DMS53 (cell line): Measurements from ENCODE around the gene RRP1.

Experiments
- DNase-seq: peaks from one replicate; lab custom pipeline; 2025; lab: John Stamatoyannopoulos, UW

Gene RRP1

GRCh38 chr21:43758811-43759210 is 30.6 kb upstream of the RRP1 start:
- no peak for DNase-seq

GRCh38 chr21:43759651-43760050 is 29.7 kb upstream of the RRP1 start:
- no peak for DNase-seq

GRCh38 chr21:43760391-43760958 is 28.9 kb upstream of the RRP1 start:
- DNase-seq = no peak

GRCh38 chr21:43761886-43762285 is 27.5 kb upstream of the RRP1 start:
- DNase-seq = no peak

- peak; percentile 67 for DNase-seq
Measured at GRCh38 chr21:43762303-43763128, 26.9 kb upstream of the RRP1 start.

GRCh38 chr21:43763901-43764523 is 25.4 kb upstream of the RRP1 start:
- DNase-seq = no peak

- DNase-seq = no peak
Measured at GRCh38 chr21:43764576-43765495, 24.5 kb upstream of the RRP1 start.

GRCh38 chr21:43766734-43767497 is 22.5 kb upstream of the RRP1 start:
- DNase-seq = peak; percentile 86

GRCh38 chr21:43767498-43767983 is 21.8 kb upstream of the RRP1 start:
- no peak for DNase-seq

- peak; percentile 47 for DNase-seq
Measured at GRCh38 chr21:43767984-43768867, 21.2 kb upstream of the RRP1 start.

- DNase-seq = no peak
Measured at GRCh38 chr21:43768868-43769167, 20.6 kb upstream of the RRP1 start.

GRCh38 chr21:43769325-43769958 is 19.9 kb upstream of the RRP1 start:
- DNase-seq = no peak

GRCh38 chr21:43770066-43770655 is 19.2 kb upstream of the RRP1 start:
- DNase-seq = no peak

- peak; percentile 11 for DNase-seq
Measured at GRCh38 chr21:43771199-43771675, 18.1 kb upstream of the RRP1 start.

- no peak for DNase-seq
Measured at GRCh38 chr21:43771698-43772424, 17.5 kb upstream of the RRP1 start.

GRCh38 chr21:43772425-43772821 is 17.0 kb upstream of the RRP1 start:
- no peak for DNase-seq

- no peak for DNase-seq
Measured at GRCh38 chr21:43774163-43774562, 15.2 kb upstream of the RRP1 start.

GRCh38 chr21:43775190-43775589 is 14.2 kb upstream of the RRP1 start:
- no peak for DNase-seq
